HG03108 (cell line): ENCODE data around the gene FUT8.
"Not testable (repeated sequence)": the region's sequence is repeated elsewhere in the genome, so short reads cannot be mapped to it uniquely, and the experiment has no call there.

Experiments used
- ATAC-seq: cut with Tn5 transposase; IDR thresholded peaks from one replicate; pipeline ENCODE4 v1.9.1; 2021; ENCODE audit warnings: moderate library complexity; ENCODE audit not compliant: unreplicated experiment

Gene FUT8

DNA sequence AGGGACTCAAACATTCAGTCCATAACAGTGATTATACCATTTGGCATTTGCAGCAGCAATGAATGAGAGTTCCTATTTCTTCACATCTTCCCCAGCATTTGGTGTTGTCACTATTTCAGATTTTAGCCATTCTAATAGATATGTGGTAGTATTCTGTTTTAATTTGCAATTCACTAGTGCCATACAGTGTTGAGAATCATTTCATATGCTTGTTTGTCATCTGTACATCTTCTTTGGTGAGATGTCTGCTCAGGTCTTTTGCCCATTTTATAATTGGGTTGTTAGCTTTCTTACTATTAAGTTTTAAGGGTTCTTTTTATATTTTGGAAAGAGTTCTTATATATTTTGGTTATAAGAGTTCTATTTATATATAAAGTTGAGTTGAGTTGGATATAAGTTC is 276.5 kb downstream of the FUT8 start:
- no peak for ATAC-seq

- ATAC-seq, result not testable (repeated sequence)
Measured at GRCh38 chr14:65692566-65692965, 280.0 kb downstream of the FUT8 start.

DNA sequence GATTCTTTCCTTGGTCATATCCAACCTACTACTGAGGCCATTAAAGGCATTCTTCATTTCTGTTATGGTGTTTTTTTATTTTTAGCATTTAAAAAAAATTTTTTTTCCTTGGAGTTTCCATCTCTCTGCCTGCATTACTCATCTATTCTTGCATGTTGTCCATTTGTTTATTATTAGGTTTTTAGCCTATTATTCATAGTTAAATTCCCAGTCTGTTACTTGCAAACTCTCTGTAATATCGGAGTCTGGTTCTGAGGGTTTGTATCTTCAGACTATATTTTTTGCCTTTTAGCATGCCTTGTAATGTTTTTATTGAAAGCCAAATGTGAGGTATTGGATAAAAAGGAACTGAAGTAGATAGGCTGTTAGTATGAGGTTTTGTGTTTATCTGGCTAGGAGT is 284.3 kb downstream of the FUT8 start:
- no peak for ATAC-seq

DNA sequence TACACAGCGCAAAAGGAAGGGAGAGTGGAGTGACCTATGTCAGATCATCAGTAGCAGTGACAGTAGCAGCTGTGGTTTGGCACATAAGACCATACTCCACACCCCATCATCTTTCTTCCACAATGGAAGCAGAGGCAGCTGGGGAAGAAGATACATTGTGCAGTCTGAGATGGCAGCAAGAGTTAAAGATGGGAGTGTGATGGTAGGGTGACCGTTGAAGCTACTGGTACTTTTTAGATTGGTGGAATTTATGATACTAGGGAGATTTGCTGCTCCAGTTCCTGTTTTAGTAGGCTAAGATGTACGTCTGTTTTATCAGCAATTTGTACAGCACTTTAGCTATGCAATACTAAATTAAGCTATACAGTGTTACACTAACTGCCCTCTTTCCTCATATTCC is 291.0 kb downstream of the FUT8 start:
- no peak for ATAC-seq

- ATAC-seq, result no peak
Measured at GRCh38 chr14:65703996-65704395, 291.5 kb downstream of the FUT8 start.

DNA sequence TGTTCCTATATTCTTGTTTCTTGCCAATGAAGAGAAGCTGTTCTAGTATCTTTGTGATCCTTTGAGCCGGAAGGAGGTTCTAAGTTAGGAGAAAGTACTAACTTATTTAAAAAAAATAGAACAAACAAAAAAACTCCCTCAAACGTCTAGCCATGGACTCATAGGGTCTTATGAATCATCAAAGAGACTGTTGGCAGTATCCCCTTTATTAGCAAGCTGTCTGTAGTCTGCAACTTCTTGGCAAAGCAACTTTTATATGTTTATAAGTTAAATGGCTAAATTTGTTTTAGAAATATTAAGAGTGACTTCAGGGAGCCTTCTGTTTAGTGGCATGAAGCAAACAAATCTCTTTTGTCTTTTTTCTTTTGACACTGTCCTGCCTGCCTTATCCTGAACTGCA is 291.9 kb downstream of the FUT8 start:
- ATAC-seq, result no peak

DNA sequence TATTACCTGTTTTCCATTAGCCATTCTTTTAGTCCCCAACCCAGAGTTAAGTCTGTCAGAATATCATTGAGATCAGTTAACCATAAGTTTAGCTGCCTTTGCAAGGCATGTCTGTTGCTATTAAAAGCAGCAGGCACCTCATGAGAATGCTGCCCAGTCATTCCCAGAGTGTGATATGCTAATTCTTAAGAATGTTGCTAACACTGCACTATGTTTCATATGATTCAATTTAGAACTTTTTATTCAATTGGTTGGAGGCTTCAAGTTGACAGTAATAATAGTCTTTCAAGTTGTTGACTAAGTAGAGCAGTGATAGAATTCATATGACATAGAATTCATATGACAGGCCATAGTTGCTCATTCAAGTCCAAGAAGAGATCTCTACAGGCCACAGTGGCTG is 292.3 kb downstream of the FUT8 start:
- no peak for ATAC-seq

DNA sequence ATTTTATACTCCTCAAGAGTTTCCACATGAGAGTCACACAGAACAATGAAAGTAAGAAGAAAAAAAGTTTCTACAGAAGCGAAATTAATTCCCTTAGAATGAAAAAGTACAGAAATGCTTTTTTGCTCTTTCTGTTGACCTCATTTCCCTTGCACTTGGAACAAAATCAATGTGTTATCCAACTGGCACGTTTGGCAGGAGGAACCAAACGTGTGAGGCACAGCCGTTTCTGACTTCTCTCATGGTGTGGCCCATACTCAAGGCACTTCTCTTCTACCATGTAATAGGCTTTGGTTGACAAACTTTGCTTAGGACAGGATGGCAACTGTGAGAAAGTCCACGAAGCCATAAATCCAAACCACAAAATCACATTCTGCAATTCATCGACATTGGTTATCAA is 297.0 kb downstream of the FUT8 start:
- ATAC-seq, result no peak

DNA sequence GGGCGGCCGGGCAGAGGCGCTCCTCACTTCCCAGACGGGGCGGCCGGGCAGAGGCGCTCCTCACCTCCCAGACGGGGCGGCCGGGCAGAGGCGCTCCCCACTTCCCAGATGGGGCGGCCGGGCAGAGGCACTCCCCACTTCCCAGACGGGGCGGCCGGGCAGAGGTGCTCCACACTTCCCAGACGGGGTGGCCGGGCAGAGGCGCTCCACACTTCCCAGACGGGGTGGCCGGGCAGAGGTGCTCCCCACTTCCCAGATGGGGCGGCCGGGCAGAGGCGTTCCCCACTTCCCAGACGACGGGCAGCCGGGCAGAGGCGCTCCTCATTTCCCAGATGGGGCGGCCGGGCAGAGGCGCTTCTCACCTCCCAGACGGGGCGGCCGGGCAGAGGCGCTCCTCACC is 304.3 kb downstream of the FUT8 start:
- not testable (repeated sequence) for ATAC-seq

DNA sequence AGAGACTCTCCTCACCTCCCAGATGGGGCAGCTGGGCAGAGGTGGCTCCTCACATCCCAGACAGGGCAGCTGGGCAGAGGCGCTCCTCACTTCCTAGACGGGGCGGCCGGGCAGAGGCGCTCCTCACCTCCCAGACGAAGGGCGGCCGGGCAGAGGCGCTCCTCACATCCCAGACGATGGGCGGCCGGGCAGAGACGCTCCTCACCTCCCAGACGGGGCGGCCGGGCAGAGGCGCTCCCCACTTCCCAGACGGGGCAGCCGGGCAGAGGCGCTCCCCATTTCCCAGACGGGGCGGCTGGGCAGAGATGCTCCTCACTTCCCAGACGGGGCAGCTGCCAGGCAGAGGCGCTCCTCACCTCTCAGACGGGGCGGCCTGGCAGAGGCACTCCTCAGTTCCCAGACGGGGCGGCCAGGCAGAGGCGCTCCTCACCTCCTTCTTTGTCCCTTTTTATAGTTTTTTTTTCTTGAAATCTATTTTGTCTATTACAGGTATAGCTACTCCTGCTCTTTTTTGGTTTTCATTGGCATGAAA is 304.9 kb downstream of the FUT8 start:
- ATAC-seq, result not testable (repeated sequence)

- ATAC-seq, result no peak
Measured at GRCh38 chr14:65718629-65719028, 306.1 kb downstream of the FUT8 start.

DNA sequence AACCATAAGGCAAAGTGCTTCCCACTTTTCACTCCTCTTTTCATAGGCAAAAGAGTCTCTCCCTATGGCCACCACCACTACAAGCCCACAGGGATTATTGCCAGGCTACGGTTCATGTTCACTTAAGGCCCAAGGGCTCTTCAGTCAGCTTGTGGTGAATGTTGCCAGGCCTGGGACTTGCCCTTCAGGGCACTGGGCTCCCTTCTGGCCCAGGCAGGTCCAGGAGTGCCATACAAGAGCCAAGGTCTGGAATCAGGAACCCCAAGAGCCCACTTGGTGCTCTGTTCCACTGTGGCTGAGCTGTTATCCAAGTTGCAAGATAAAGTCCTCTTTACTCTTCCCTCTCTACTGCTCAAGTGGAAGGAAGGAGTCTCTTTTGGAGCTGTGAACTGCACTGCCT is 307.6 kb downstream of the FUT8 start:
- ATAC-seq, result no peak

- ATAC-seq, result no peak
Measured at GRCh38 chr14:65720743-65721142, 308.2 kb downstream of the FUT8 start.

DNA sequence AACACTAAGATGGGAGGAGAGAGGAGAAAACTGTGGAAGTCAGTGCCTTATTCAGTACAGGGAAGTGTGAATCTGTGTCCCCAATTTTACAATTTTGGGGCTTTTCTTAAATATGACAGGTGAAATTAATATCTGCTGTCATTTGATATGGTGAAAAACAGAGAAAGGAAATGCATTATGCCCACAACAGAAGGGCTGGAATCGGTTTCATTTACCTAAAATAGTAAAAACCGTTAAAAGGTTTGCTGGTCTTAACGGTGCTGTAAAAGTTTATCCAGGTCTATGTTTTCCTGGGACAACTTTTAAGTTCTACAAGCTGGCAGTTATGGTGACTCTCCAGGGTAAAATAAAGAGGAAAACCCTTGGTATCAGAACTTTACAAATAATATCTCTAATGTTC is 310.8 kb downstream of the FUT8 start:
- ATAC-seq, result no peak

GRCh38 chr14:65728604-65729003 is 316.1 kb downstream of the FUT8 start:
- ATAC-seq, result no peak

GRCh38 chr14:65729566-65729965 is 317.0 kb downstream of the FUT8 start:
- no peak for ATAC-seq

DNA sequence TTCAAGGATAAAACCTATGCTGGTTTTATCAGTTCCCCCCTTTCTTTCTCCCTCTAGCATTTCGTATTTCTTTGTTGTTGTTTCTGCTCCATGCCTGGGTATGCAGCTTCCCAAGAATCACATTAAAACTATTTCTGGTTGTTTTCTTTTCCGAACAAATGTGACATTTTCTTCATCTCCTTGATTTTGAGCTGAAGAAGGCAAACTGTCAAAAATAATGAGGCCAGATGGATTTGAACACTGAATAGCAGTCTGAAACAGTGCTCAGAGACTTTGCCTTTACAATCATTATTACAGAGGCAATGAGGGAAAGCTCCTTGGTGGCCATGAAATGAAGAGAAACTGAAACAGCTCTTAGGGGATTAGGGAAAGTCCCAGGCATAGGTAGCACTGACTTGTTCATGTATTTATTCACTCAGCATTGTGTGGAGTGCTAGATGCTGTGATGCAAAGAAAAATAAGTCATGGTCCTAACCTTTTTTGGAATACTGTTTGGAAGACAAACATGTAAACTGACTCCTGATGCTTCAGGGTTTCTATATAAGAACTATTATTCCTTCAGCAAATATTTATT is 319.5 kb downstream of the FUT8 start:
- ATAC-seq, result peak; percentile 94

GRCh38 chr14:65738339-65738738 is 325.8 kb downstream of the FUT8 start:
- no peak for ATAC-seq

DNA sequence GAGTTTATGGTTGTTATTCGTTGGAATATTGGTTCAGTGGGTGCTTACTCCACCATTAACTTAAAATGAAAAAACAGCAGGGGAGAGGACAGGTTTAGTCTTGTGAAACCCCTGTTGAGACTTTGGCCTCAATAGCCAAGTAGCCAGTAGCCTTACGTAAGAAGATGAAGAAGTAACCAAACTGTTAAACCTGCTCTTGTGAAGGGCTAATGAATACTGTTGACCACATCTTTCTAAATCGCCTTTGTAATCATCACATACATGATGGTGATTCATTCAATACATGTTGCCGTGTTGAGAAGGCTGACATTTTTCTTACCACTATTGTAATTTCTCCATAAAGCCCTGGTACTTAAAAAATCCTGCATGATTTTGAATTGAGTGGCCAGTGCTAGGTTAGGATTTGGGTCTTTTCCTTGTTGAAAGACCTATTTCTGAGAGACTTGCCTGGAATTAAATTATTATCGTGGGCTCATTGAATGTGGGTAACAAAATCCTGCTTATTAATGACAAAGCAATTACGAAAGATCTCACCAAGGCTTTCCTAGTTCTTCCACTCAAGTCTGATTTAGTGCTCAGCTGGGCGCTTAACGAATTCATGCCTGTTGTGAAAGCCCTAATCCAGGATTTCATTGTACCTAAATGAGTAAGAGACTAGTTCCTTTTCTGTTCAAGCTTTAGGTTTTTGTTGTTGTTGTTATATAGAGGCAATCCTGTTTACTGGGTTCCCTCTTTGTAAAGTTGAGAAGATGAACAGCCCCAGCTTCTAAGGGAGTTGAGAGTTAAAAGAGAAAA is 333.1 kb downstream of the FUT8 start:
- ATAC-seq, result no peak

GRCh38 chr14:65748796-65749195 is 336.3 kb downstream of the FUT8 start:
- no peak for ATAC-seq

DNA sequence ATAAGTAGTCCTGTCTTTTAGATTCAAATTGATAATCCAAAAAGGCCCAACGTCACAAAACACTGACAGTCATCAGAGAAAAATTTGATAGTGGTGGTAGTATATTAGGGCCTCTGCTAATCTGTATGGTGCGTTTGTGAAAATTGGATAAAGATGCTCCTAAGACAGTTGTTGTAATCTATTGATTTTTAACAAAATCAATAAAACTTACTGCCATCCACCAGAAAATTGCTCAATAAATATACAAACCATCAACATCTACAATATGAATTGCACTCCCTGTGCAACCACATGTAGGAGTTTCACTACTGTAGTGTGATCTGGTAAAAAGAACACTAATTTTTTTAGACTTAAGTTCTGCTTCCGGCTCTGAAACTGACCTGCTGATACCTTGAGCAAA is 336.8 kb downstream of the FUT8 start:
- no peak for ATAC-seq

DNA sequence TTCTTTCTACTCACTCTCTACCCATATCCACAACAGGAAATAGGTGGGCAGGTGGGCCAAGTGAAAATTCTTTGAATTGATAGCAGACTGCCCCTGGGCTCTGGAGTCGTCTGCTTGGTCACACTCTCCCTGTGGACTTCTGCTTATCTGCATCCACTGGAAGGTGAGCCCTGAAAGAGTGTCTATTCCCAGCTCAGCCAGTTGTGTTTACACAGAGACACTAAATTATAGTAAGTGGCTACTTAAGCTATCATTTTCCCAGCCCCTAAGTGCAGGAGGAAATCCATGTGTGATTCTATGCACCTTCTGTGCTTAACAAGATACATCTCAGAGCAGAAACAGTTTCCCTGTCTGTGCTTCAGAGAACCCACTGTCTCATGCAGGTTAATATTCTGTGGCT is 338.4 kb downstream of the FUT8 start:
- ATAC-seq, result no peak

DNA sequence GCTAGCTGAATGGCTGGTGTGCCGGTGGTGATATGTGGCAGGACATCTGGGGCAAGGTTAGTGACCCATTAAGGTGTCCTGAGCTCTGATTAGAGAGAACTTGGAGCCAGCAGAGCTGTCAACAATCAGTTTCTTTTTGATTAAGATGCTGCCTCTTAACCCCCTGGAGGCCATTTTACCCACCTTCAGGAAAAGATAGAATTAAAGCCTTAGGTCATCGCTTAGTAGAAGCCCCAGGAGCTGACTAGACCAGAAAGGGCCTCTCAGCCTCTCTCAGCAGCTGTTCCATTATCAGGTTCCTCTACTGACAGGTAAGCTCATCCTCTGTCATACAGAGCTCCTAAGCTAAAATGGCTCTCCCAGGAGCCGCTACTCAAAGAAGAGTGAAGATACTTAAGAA is 339.0 kb downstream of the FUT8 start:
- no peak for ATAC-seq
